Mesendoderm (in vitro differentiated cells): ENCODE results near the gene ACR.

Experiments used
- DNase-seq: peaks from one replicate; pipeline ENCODE4 v3.0.0; 2013
- H2AK5ac ChIP-seq: 2 replicates; pipeline ENCODE4 v1.6.1; 2013; ENCODE audit warnings: low read length, inconsistent platforms
- H2BK120ac ChIP-seq: 2 replicates; pipeline ENCODE4 v1.6.1; 2013; ENCODE audit warnings: low read depth, mild to moderate bottlenecking, low read length, moderate library complexity, mixed read lengths
- H2BK15ac ChIP-seq: replicated peaks from 2 replicates; pipeline ENCODE4 v1.6.1; 2013; ENCODE audit warnings: low read depth, mild to moderate bottlenecking, moderate library complexity
- H2BK5ac ChIP-seq: 2 replicates; pipeline ENCODE4 v1.6.1; 2013; ENCODE audit warnings: low read length, inconsistent platforms
- H3K18ac ChIP-seq: 2 replicates; pipeline ENCODE4 v1.6.1; 2013; ENCODE audit warnings: mild to moderate bottlenecking, low read length, mixed read lengths
- H3K23ac ChIP-seq: one replicate; pipeline ENCODE4 v1.6.1; 2013; ENCODE audit warnings: low read length
- H3K27ac ChIP-seq: 2 replicates; pipeline ENCODE4 v1.5.1; 2013; ENCODE audit warnings: low read depth, mild to moderate bottlenecking, inconsistent platforms, low read length, moderate library complexity
- H3K27me3 ChIP-seq: 2 replicates; pipeline ENCODE4 v1.6.1; 2013; ENCODE audit warnings: low read length, control low read depth, mild to moderate bottlenecking, inconsistent platforms; ENCODE audit not compliant: insufficient read depth, poor library complexity
- H3K36me3 ChIP-seq: 2 replicates; pipeline ENCODE4 v1.6.1; 2013; ENCODE audit warnings: low read length, inconsistent platforms; ENCODE audit not compliant: control insufficient read depth, insufficient read depth
- H3K4ac ChIP-seq: one replicate; pipeline ENCODE4 v1.6.1; 2013; ENCODE audit warnings: low read depth, mild to moderate bottlenecking, low read length, moderate library complexity
- H3K4me1 ChIP-seq: 2 replicates; pipeline ENCODE4 v1.6.1; 2013; ENCODE audit warnings: low read depth, low read length, inconsistent platforms; ENCODE audit not compliant: control insufficient read depth
- H3K4me2 ChIP-seq: 2 replicates; pipeline ENCODE4 v1.6.1; 2013; ENCODE audit warnings: low read length
- H3K4me3 ChIP-seq: 2 replicates; pipeline ENCODE4 v1.5.1; 2013; ENCODE audit warnings: mild to moderate bottlenecking, low read length
- H3K56ac ChIP-seq: one replicate; pipeline ENCODE4 v1.6.1; 2013; ENCODE audit warnings: low read length
- H3K79me1 ChIP-seq: 2 replicates; pipeline ENCODE4 v1.6.1; 2013; ENCODE audit warnings: low read length, inconsistent platforms
- H3K79me2 ChIP-seq: 2 replicates; pipeline ENCODE4 v1.6.1; 2013; ENCODE audit warnings: mild to moderate bottlenecking, low read length; ENCODE audit not compliant: control insufficient read depth, insufficient read depth
- H3K9ac ChIP-seq: 2 replicates; pipeline ENCODE4 v1.6.1; 2013; ENCODE audit warnings: low read length, inconsistent platforms
- H4K5ac ChIP-seq: one replicate; pipeline ENCODE4 v1.6.1; 2013; ENCODE audit warnings: low read length
- H4K8ac ChIP-seq: one replicate; pipeline ENCODE4 v1.6.1; 2013; ENCODE audit warnings: low read depth, mild to moderate bottlenecking, control low read depth, low read length, moderate library complexity
- WGBS: extraction: QIAGEN DNeasy Blood & Tissue Kit; methylation state at CpG from one replicate; pipeline ENCODE4 v1.1.7; 2013; ENCODE audit warnings: low lambda C conversion rate, missing lambda C conversion rate; ENCODE audit not compliant: insufficient coverage; ENCODE audit errors: extremely low coverage; 5-methylcytosine and 5-hydroxymethylcytosine counted together

The ACR gene

GRCh38 chr22:50698546-50698945 is 39.5 kb upstream of the ACR start:
- Histone ChIP-seq H3K23ac (no peak overlapping the region), H4K5ac (no peak overlapping the region), H3K27me3 (peaks cover 4% of the 10 kb centered on the region), H3K27ac (no peak overlapping the region), H2AK5ac (no peak overlapping the region), H3K4me1 (no peaks in the 10 kb centered on the region), H2BK5ac (no peak overlapping the region), H3K36me3 (no peaks in the 10 kb centered on the region), H3K79me1 (no peaks in the 10 kb centered on the region), H4K8ac (no peak overlapping the region), H3K4ac (no peak overlapping the region), H2BK120ac (no peak overlapping the region), H3K56ac (no peak overlapping the region), H3K4me3 (no peak overlapping the region), H3K9ac (no peak overlapping the region), H3K79me2 (no peaks in the 10 kb centered on the region), H3K4me2 (no peak overlapping the region), H3K18ac (no peak overlapping the region), H2BK15ac (no peak overlapping the region)
- WGBS: no CpG with 5 or more reads among the region's 12 CpGs
- no peak for DNase-seq

- Histone ChIP-seq H3K23ac (no peak overlapping the region), H3K56ac (no peak overlapping the region), H3K4me2 (no peak overlapping the region), H3K79me2 (no peaks in the 10 kb centered on the region), H2BK15ac (no peak overlapping the region), H2BK5ac (no peak overlapping the region), H3K4me1 (no peaks in the 10 kb centered on the region), H3K9ac (no peak overlapping the region), H3K27me3 (peaks cover 4% of the 10 kb centered on the region), H3K4me3 (no peak overlapping the region), H3K18ac (no peak overlapping the region), H2AK5ac (no peak overlapping the region), H3K36me3 (no peaks in the 10 kb centered on the region), H3K79me1 (no peaks in the 10 kb centered on the region), H4K8ac (no peak overlapping the region), H3K4ac (no peak overlapping the region), H2BK120ac (no peak overlapping the region), H3K27ac (no peak overlapping the region), H4K5ac (no peak overlapping the region)
- WGBS: no CpG with 5 or more reads among the region's 15 CpGs
- DNase-seq: no peak
Measured at GRCh38 chr22:50699001-50699755, 38.8 kb upstream of the ACR start.

GRCh38 chr22:50699756-50700386 is 38.1 kb upstream of the ACR start:
- no peak overlapping the region for H3K18ac ChIP-seq
- H4K5ac ChIP-seq: no peak overlapping the region
- WGBS: no CpG with 5 or more reads among the region's 15 CpGs
- H3K4me1 ChIP-seq: no peaks in the 10 kb centered on the region
- H3K23ac ChIP-seq: no peak overlapping the region
- no peak overlapping the region for H3K56ac ChIP-seq
- H2BK120ac ChIP-seq: no peak overlapping the region
- no peak overlapping the region for H3K4ac ChIP-seq
- no peak overlapping the region for H4K8ac ChIP-seq
- no peak overlapping the region for H3K27ac ChIP-seq
- H3K4me3 ChIP-seq: no peak overlapping the region
- H2AK5ac ChIP-seq: no peak overlapping the region
- H3K4me2 ChIP-seq: no peak overlapping the region
- H3K36me3 ChIP-seq: no peaks in the 10 kb centered on the region
- no peak overlapping the region for H2BK15ac ChIP-seq
- peak; percentile 69 for DNase-seq
- H2BK5ac ChIP-seq: no peak overlapping the region
- peaks cover 4% of the 10 kb centered on the region for H3K27me3 ChIP-seq
- H3K79me2 ChIP-seq: no peaks in the 10 kb centered on the region
- H3K79me1 ChIP-seq: no peaks in the 10 kb centered on the region
- H3K9ac ChIP-seq: no peak overlapping the region

GRCh38 chr22:50700387-50701075 is 37.5 kb upstream of the ACR start:
- no peak overlapping the region for H3K4me3 ChIP-seq
- DNase-seq: no peak

GRCh38 chr22:50701076-50701419 is 37.0 kb upstream of the ACR start:
- no peak for DNase-seq
- H3K4me1 ChIP-seq: no peaks in the 10 kb centered on the region
- no peak overlapping the region for H3K56ac ChIP-seq
- H2BK120ac ChIP-seq: no peak overlapping the region
- no peaks in the 10 kb centered on the region for H3K36me3 ChIP-seq
- H3K23ac ChIP-seq: no peak overlapping the region
- H4K5ac ChIP-seq: no peak overlapping the region
- no peak overlapping the region for H3K18ac ChIP-seq
- no peak overlapping the region for H2BK5ac ChIP-seq
- H2BK15ac ChIP-seq: no peak overlapping the region
- no peak overlapping the region for H3K4me2 ChIP-seq
- H3K4ac ChIP-seq: no peak overlapping the region
- H3K79me2 ChIP-seq: no peaks in the 10 kb centered on the region
- H2AK5ac ChIP-seq: no peak overlapping the region
- peaks cover 4% of the 10 kb centered on the region for H3K27me3 ChIP-seq
- no peak overlapping the region for H3K4me3 ChIP-seq
- no CpG with 5 or more reads among the region's 7 CpGs for WGBS
- no peaks in the 10 kb centered on the region for H3K79me1 ChIP-seq
- no peak overlapping the region for H3K27ac ChIP-seq
- no peak overlapping the region for H3K9ac ChIP-seq
- H4K8ac ChIP-seq: no peak overlapping the region

More at GRCh38 chr22:50700387-50701075, 37.5 kb upstream of the ACR start:
- H2BK15ac ChIP-seq: no peak overlapping the region
- no peak overlapping the region for H4K5ac ChIP-seq
- no peak overlapping the region for H3K27ac ChIP-seq
- H3K4me1 ChIP-seq: no peaks in the 10 kb centered on the region
- no CpG with 5 or more reads among the region's 19 CpGs for WGBS
- no peak overlapping the region for H3K4me2 ChIP-seq
- peaks cover 4% of the 10 kb centered on the region for H3K27me3 ChIP-seq
- no peak overlapping the region for H3K18ac ChIP-seq
- H4K8ac ChIP-seq: no peak overlapping the region
- no peaks in the 10 kb centered on the region for H3K36me3 ChIP-seq
- H2BK5ac ChIP-seq: no peak overlapping the region
- H3K79me1 ChIP-seq: no peaks in the 10 kb centered on the region
- H3K4ac ChIP-seq: no peak overlapping the region
- H2AK5ac ChIP-seq: no peak overlapping the region
- no peak overlapping the region for H3K56ac ChIP-seq
- no peak overlapping the region for H2BK120ac ChIP-seq
- H3K79me2 ChIP-seq: no peaks in the 10 kb centered on the region
- H3K9ac ChIP-seq: no peak overlapping the region
- H3K23ac ChIP-seq: no peak overlapping the region
